ENCODE data around the gene CDC42BPA.
"Not testable (repeated sequence)": the region's sequence is repeated elsewhere in the genome, so short reads cannot be mapped to it uniquely, and the experiment has no call there.

Gene CDC42BPA

GRCh38 chr1:226958300-226958699, 360.0 kb downstream of the CDC42BPA start:
- no peak for DNase-seq (ENCODE audit: extremely low spot score)
- POLR2A ChIA-PET = no interaction called here
- CTCF ChIA-PET = no interaction called here
- TF ChIP-seq CTCF (IDR thresholded peaks at IDR 0.05; ENCODE audit: control extremely low read depth, extremely low read depth, low read depth, missing control alignments) = no peak

GRCh38 chr1:226957714-226958113, 360.6 kb downstream of the CDC42BPA start:
- no peak for DNase-seq (ENCODE audit: extremely low spot score)
- POLR2A ChIA-PET = no interaction called here
- CTCF ChIA-PET = no interaction called here
- no peak for TF ChIP-seq CTCF (IDR thresholded peaks at IDR 0.05; ENCODE audit: control extremely low read depth, extremely low read depth, low read depth, missing control alignments)

DNA sequence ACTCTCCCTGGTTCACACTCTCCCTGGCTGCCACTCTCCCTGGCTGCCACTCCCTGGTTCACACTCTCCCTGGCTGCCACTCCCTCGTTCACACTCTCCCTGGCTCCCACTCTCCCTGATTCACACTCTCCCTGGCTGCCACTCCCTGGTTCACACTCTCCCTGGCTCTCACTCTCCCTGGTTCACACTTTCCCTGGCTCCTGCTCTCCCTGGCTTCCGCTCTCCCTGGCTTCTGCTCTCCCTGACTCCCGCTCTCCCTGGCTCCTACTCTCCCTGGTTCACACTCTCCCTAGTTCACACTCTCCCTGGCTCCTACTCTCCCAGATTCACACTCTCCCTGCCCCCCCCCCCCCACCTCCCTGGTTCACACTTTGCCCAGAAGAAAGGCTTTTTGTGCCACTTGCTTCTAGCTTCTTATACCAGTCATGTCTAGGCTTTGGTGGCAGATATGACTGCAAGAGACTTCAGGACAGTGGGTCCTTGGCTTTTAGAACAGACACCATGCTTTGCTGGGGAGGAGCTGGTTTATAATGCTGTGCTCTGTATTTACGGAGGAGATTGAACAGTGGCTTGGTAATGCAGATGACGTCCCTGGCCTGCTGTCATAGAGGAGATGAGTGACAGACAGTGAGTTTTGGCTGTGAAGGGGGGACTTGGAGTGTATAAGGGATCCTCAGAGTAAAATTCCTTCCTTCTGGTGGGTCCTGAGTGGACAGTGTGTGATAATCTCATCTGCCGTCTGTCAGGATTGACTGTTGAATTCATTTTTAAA, 361.2 kb downstream of the CDC42BPA start:
- POLR2A ChIA-PET = no interaction called here
- CTCF ChIA-PET = no interaction called here
- no peak for TF ChIP-seq CTCF (IDR thresholded peaks at IDR 0.05; ENCODE audit: control extremely low read depth, extremely low read depth, low read depth, missing control alignments)
- no peak for DNase-seq (ENCODE audit: extremely low spot score)

GRCh38 chr1:226955857-226956256, 362.4 kb downstream of the CDC42BPA start:
- DNase-seq (ENCODE audit: extremely low spot score); POLR2A ChIA-PET; CTCF ChIA-PET: not testable (repeated sequence)

DNA sequence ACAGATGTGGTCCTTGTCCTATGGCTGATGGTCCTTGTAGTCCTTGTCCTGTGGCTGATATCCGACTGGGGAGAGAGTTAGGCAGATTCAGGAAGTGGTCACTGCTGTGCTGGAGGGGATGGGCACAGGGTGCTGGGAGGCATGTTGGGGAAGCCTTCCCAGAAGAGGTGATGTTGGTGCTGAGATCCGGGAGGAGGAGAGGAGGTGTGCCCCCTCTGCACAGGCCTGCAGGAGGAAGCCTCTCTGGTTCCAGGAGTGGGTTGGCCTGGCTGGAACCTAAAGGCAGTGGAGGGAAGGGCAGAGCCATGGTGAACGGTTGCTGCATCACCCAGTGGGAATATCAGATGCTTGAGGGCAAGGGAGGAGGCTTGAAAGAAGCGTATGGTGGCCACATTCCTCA, 363.5 kb downstream of the CDC42BPA start:
- ChIA-PET CTCF (no interaction called here), POLR2A (no interaction called here)
- no peak for DNase-seq (ENCODE audit: extremely low spot score)
- TF ChIP-seq CTCF (IDR thresholded peaks at IDR 0.05; ENCODE audit: control extremely low read depth, extremely low read depth, low read depth, missing control alignments) = no peak

- ChIA-PET POLR2A (no interaction called here), CTCF (no interaction called here)
- no peak for DNase-seq (ENCODE audit: extremely low spot score)
- no peak for TF ChIP-seq CTCF (IDR thresholded peaks at IDR 0.05; ENCODE audit: control extremely low read depth, extremely low read depth, low read depth, missing control alignments)
These were observed 364.0 kb downstream of the CDC42BPA start for GRCh38 chr1:226954337-226954736.

DNA sequence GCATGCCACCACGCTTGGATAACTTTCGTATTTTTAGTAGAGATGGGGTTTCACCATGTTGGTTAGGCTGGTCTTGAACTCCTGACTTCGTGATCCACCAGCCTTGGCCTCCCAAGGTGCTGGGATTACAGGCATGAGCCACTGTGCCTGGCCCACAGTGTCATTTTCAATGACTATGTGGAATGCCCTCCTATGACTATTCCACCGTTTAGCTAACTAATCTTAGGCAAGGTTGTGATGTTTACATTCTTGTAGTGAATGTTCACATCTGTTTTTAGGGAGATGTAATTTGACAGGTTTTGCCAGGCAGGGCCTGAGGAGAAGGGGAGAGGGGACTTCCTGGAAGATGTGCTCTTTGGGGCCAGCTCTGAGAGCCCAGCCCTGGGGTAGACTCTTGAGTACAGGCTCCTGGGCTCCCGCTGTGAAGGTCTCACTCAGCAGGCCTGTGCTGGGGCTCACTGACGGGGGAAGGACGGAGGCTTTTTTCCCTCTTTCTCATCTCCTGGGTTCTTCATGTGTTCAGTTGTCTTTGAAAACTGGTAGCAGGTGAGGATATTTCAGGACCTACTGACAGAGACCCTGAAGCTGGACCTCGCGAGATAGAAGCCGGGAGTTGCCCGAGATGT, 365.0 kb downstream of the CDC42BPA start:
- DNase-seq (ENCODE audit: extremely low spot score) = no peak
- TF ChIP-seq CTCF (IDR thresholded peaks at IDR 0.05; ENCODE audit: control extremely low read depth, extremely low read depth, low read depth, missing control alignments) = no peak
- CTCF ChIA-PET = no interaction called here
- POLR2A ChIA-PET = no interaction called here
